ENCODE results near the gene AFF1.

The AFF1 gene

GRCh38 chr4:86916392-86916791 is 18.4 kb upstream of the AFF1 start:
- H3K4me3 ChIP-seq: no peak overlapping the region
- no peak for DNase-seq
- H3K9me3 ChIP-seq: no peaks in the 10 kb centered on the region
- TF ChIP-seq CTCF (IDR thresholded peaks at IDR 0.05): no peak
- peaks cover 0 to 11% (median 6%) of the 10 kb centered on the region in 3 donors for H3K36me3 ChIP-seq
- intact Hi-C loops (cut with DNase I; ENCODE audit: low total_unique reads): no loop called here
- no peak overlapping the region for H3K27ac ChIP-seq
- no peaks in the 10 kb centered on the region for H3K27me3 ChIP-seq
- H3K4me1 ChIP-seq: peaks cover 0 to 4% (median 2%) of the 10 kb centered on the region in 4 donors

- intact Hi-C loops (cut with DNase I; ENCODE audit: low total_unique reads): no loop called here
- no peak overlapping the region for H3K27ac ChIP-seq
- no peaks in the 10 kb centered on the region for H3K9me3 ChIP-seq
These were observed 17.4 kb upstream of the AFF1 start for GRCh38 chr4:86917212-86918039.

GRCh38 chr4:86918539-86919072 is 16.2 kb upstream of the AFF1 start:
- intact Hi-C loops (cut with DNase I; ENCODE audit: low total_unique reads): no loop called here
- DNase-seq: no peak
- no peak overlapping the region for H3K4me3 ChIP-seq
- no peak overlapping the region for H3K27ac ChIP-seq
- H3K4me1 ChIP-seq: peaks cover 0 to 4% (median 0%) of the 10 kb centered on the region in 4 donors
- no peaks in the 10 kb centered on the region for H3K27me3 ChIP-seq
- no peaks in the 10 kb centered on the region for H3K9me3 ChIP-seq
- TF ChIP-seq CTCF (IDR thresholded peaks at IDR 0.05): no peak
- peaks cover 0 to 6% (median 0%) of the 10 kb centered on the region in 3 donors for H3K36me3 ChIP-seq

More at GRCh38 chr4:86917212-86918039, 17.4 kb upstream of the AFF1 start:
- no peak for TF ChIP-seq CTCF (IDR thresholded peaks at IDR 0.05)
- no peak for DNase-seq
- no peaks in the 10 kb centered on the region for H3K27me3 ChIP-seq
- H3K4me3 ChIP-seq: no peak overlapping the region
- H3K36me3 ChIP-seq: peaks cover 0 to 11% (median 6%) of the 10 kb centered on the region in 3 donors
- peaks cover 0 to 4% (median 0%) of the 10 kb centered on the region in 4 donors for H3K4me1 ChIP-seq

- intact Hi-C loops (cut with DNase I; ENCODE audit: low total_unique reads): loop anchor here (5.0 kb wide), 1 partner anchor 173 kb away; no protein-coding TSS in a partner anchor
- Histone ChIP-seq H3K36me3 (peaks cover 0 to 4% (median 1%) of the 10 kb centered on the region in 3 donors), H3K27me3 (no peaks in the 10 kb centered on the region), H3K27ac (no peak overlapping the region), H3K9me3 (no peaks in the 10 kb centered on the region), H3K4me3 (no peak overlapping the region), H3K4me1 (peaks cover 0 to 4% (median 0%) of the 10 kb centered on the region in 4 donors)
- no peak for DNase-seq
- no peak for TF ChIP-seq CTCF (IDR thresholded peaks at IDR 0.05)
These were observed 15.1 kb upstream of the AFF1 start for GRCh38 chr4:86919561-86920223.

- no peak overlapping the region for H3K27ac ChIP-seq
- H3K4me1 ChIP-seq: peaks cover 0 to 4% (median 0%) of the 10 kb centered on the region in 4 donors
- DNase-seq: no peak
- peaks cover 0 to 8% (median 4%) of the 10 kb centered on the region in 3 donors for H3K36me3 ChIP-seq
- no peak overlapping the region for H3K4me3 ChIP-seq
- TF ChIP-seq CTCF (IDR thresholded peaks at IDR 0.05): no peak
- no peaks in the 10 kb centered on the region for H3K27me3 ChIP-seq
- H3K9me3 ChIP-seq: no peaks in the 10 kb centered on the region
- intact Hi-C loops (cut with DNase I; ENCODE audit: low total_unique reads): loop anchor here (5.0 kb wide), 1 partner anchor 171 kb away; no protein-coding TSS in a partner anchor
These were observed 13.1 kb upstream of the AFF1 start for GRCh38 chr4:86921608-86922252.

Measured in tibial artery (tissue), 4 donors.